ENCODE data around the gene REC114.
"Not testable (repeated sequence)": the region's sequence is repeated elsewhere in the genome, so short reads cannot be mapped to it uniquely, and the experiment has no call there.

Gene REC114

GRCh38 chr15:73530649-73531048 lies 87.7 kb downstream of the REC114 start:
- DNase-seq, result no peak

GRCh38 chr15:73538123-73538522 lies 95.2 kb downstream of the REC114 start:
- no peak for DNase-seq

GRCh38 chr15:73538563-73539211 lies 95.7 kb downstream of the REC114 start:
- DNase-seq, result no peak

GRCh38 chr15:73539212-73540128 lies 96.5 kb downstream of the REC114 start:
- no peak for DNase-seq

- DNase-seq, result no peak
Measured at GRCh38 chr15:73540161-73540560, 97.2 kb downstream of the REC114 start.

GRCh38 chr15:73541479-73541878 lies 98.5 kb downstream of the REC114 start:
- DNase-seq, result no peak

- DNase-seq, result not testable (repeated sequence)
Measured at GRCh38 chr15:73548925-73549324, 106.0 kb downstream of the REC114 start.

- DNase-seq, result no peak
Measured at GRCh38 chr15:73550190-73550589, 107.2 kb downstream of the REC114 start.

- no peak for DNase-seq
Measured at GRCh38 chr15:73555080-73555479, 112.1 kb downstream of the REC114 start.

GRCh38 chr15:73558529-73558928 lies 115.6 kb downstream of the REC114 start:
- no peak for DNase-seq

- DNase-seq, result no peak
Measured at GRCh38 chr15:73560501-73561117, 117.6 kb downstream of the REC114 start.

- no peak for DNase-seq
Measured at GRCh38 chr15:73564255-73564654, 121.3 kb downstream of the REC114 start.

- no peak for DNase-seq
Measured at GRCh38 chr15:73567020-73567419, 124.1 kb downstream of the REC114 start.

- DNase-seq, result peak; percentile 12
Measured at GRCh38 chr15:73568564-73569280, 125.8 kb downstream of the REC114 start.

GRCh38 chr15:73569361-73569760 lies 126.4 kb downstream of the REC114 start:
- DNase-seq, result no peak

GRCh38 chr15:73570355-73571032 lies 127.5 kb downstream of the REC114 start:
- peak; percentile 12 for DNase-seq

- peak; percentile 36 for DNase-seq
Measured at GRCh38 chr15:73571346-73571745, 128.4 kb downstream of the REC114 start.

- DNase-seq, result no peak
Measured at GRCh38 chr15:73572296-73572695, 129.3 kb downstream of the REC114 start.

- no peak for DNase-seq
Measured at GRCh38 chr15:73573037-73573436, 130.1 kb downstream of the REC114 start.

- no peak for DNase-seq
Measured at GRCh38 chr15:73573572-73573971, 130.6 kb downstream of the REC114 start.

GRCh38 chr15:73575636-73576247 lies 132.8 kb downstream of the REC114 start:
- DNase-seq, result no peak
